ENCODE data around the gene RGS11.

The RGS11 gene

DNA sequence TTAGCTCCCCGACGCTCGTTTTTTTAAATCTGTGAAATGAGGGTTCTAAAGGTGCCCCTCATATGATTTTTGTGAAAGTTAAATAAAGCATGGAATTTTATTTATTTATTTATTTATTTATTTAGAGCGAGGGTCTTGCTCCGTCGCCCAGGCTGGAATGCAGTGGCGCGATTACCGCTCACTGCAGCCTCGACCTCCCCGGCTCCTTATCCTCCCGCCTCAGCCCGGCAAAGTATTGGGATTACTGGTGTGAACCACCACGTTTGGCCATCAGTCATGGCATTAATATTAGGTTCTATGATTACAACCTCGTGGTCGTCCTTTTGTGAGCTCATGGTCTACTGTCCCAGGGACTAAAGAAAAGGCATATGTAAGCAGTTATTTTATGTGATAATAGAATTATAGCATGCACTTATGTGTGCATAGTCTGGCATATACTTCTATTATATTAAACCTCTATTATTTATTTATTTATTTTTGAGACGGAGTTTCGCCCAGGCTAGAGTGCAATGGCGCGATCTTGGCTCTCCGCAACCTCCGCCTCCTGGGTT is 45.9 kb downstream of the RGS11 start:
- DNase-seq (ENCODE audit: low read depth in 2 of 2) = no peak

DNA sequence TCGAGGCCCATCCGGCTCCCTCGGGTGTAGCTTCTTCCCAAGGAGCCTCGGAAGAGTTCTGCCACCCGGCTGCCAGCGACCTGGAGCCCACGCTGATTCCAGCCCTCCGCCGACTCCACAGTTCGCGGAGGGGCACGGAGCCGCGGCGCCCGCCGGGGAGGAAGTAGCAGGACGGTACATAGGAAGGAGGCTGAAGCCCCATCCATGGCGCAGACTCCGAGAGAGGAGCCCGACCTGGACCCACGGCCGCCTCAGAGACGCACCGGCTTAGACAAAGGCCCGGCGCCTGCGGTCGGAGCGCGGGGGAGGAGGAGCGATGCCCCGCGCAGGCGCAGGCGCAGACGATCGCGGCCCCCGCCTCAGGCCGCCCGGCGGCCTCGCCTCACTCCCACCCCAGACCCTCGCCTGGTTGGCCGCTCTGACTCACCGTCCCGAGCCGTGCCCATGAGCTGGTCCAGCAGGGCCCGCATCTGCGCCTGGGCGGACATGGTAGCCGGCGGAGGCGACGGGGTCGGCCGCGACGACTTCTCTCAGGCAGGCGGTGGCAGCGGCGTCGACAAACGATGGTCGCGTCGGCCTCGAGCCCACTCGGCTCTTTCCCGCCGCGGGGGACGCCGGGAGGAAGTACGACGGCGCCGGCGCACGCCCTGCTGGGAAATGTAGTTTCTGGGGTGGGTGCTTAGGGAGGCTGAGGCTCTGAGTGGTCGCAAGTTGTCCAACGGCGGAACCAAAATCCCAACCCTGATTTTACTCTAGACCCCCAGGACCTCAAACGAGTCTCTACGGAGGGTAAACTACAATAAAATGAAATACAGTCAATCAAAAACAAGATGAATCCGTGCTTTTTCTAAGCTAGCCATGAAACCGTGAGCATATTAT is 46.7 kb downstream of the RGS11 start, which contains the start of gene LUC7L:
LUC7L (minus strand) TSS at position 598 of the 879 bp plus-strand sequence; CDS start at position 488, 110 bp downstream.
- peak; percentile 75 to 84 for DNase-seq (ENCODE audit: low read depth in 2 of 2)

DNA sequence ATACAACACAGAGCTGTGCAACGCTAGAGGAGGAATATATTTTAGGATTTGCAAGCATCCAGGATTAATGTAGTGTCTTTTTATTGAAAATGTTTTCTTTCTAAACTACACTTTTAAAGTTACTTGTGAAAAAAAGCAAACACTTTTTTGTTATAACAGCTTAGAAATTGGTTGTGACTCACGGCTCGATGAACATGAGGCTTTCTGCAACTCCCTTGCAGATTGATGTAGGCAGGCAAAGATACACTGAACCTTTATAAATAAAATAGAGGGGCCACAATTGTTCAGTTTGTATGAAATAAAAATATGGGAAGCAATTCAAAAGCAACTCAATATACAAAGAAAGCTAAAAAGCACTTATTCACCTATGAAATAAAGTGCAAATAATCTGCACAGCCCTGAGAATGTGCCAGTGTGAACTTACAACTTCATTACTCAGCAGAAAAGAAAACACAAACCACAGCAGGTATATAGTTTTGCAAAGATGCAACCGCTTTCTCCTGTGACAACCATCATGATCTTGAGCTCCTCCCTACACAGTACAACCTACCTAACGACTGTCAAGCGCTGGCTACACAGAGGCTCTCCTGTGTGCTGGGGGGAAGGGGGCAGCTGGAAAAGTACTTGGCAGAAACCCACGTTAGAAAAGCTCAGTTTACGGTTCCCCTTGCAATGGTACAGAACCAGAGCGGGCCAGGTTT is 47.4 kb downstream of the RGS11 start:
- DNase-seq (ENCODE audit: low read depth in 2 of 2) = no peak

DNA sequence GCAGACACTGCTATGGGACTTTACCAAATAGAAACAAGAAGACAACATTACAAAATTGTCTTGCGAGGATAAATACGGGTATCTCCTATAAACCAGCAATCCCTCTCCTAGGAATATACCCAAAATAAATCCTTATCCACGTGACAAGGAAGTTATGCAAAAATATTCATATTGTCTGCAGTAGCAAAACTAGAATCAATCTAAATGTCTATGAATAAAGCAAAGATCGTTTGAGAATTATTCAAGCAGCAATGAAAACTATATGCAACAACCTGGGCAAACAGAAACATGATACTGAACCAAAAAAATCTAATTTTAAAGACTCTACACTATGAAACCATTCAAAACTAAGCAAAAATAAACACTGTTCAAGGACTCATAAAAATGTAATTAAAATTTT is 55.7 kb downstream of the RGS11 start:
- no peak for DNase-seq (ENCODE audit: low read depth in 2 of 2)
